ENCODE data around the gene C7orf33.
"Not testable (repeated sequence)": the region's sequence is repeated elsewhere in the genome, so short reads cannot be mapped to it uniquely, and the experiment has no call there.

C7orf33 gene, protein sequence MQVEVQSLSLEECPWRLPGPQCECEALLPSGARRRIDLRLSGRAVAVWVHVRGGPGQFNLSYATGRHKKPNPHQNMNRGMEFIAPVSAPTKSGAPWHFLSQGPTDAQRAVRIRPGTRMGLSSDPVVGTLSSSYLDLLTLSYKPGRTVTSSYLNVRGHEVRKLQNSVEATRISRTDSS

DNA sequence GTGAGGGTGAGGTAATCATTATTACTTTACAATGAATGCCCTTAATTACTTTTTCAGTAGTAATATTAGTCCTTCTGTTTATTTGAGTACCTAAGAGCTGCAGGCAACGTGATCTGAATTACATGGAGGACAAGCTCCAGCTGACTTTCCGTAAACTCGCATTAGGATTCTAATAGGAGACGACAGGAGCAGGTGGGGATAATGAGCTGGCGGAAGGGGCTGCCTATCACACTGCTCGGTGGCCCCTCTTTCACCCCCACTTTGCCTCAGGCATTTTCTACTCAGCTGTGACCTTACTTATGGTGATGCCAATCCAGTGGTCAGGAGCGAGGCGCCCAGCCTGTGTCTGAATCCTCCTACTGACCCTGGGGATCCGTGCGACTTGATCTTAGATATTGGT lies at the start of gene C7orf33:
TSS of gene C7orf33 (plus strand) at position 296 of the 400 bp plus-strand sequence. CDS start 160 bp downstream, outside the sequence.
- no peak for DNase-seq (ENCODE audit: low read depth in 2 of 2, low spot score in 1 of 2)

DNA sequence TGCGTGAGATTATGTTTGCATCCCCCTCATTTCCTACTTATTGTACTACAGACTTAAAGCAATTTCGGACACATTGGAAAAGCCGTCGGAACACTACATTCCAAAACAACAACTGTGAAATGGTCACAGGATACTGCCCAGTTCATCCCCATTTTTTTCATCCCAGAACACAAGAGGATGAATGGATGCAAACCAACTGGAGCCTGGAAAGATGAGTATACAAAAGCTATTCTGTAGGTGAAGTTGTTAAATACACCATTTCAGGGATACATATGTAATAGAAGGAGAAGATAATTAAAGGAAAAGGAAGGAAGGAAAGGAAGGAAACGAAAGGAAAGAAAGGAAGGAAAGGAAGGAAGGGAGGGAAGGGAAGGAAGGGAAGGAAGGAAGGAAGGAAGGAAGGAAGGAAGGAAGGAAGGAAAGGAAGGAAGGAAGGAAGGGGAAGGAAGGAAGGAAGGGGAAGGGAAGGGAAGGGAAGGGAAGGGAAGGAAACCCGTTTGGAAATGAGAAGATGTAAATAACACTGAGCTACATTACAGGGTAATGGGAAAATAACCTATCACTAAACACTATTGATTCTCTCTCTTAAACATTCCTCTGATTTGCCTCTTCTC lies 48.6 kb upstream of the C7orf33 start:
- DNase-seq (ENCODE audit: low read depth in 2 of 2, low spot score in 1 of 2), result no peak

DNA sequence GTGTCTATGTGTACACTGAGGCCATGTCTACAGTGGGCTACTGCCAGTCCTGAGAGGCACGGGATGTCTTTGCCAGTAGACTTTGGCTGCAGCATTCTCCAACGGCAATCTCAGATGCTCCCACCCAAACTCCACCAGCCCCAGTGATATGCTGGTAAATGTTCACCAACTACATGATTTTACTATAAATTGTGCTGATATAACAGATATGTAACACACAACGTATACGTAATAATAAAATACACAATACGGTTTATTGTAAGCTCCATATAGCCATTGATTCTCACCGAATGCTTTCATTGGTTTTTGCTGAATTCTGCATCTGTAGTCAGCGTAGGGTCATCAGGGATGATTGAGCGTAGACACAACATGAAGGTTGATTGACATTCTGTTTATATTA lies 47.3 kb upstream of the C7orf33 start:
- no peak for DNase-seq (ENCODE audit: low read depth in 2 of 2, low spot score in 1 of 2)

DNA sequence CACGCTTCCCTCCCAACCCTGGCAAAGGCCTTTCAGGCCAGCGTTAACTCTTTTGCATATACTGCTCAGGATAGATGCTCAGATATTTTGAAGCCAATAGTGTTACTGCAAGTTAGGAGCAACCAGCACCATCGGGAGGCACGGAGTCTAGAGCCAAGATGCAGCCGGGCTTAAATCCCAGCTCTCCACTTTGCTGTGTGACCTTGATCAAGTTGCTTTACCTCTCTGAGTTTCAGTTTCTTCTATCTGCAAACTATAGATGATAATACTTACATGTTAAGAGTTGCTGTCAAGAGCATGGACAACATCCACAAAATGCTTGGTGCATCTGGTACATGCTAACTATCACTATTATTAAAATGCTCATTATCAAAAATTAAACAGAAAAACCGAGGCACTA lies 45.4 kb upstream of the C7orf33 start:
- DNase-seq (ENCODE audit: low read depth in 2 of 2, low spot score in 1 of 2), result no peak

DNA sequence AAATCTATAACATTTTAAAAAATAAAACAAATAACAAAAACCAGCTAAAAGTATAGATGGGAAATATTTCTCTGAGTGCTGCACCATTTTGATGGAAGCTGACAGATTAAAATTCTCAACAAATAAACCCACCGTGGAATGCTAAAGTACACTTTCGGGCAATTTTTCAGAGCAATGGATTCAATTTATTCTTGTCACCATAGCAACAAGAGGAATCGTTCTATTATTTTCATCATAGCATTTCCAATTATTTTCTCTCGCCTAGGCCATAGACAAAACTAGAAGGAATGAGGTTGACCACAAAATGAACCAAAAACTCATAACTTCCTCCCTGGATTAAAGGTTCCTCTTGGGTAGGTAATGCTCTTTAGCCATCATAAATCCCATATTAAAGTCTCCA lies 44.6 kb upstream of the C7orf33 start:
- no peak for DNase-seq (ENCODE audit: low read depth in 2 of 2, low spot score in 1 of 2)

DNA sequence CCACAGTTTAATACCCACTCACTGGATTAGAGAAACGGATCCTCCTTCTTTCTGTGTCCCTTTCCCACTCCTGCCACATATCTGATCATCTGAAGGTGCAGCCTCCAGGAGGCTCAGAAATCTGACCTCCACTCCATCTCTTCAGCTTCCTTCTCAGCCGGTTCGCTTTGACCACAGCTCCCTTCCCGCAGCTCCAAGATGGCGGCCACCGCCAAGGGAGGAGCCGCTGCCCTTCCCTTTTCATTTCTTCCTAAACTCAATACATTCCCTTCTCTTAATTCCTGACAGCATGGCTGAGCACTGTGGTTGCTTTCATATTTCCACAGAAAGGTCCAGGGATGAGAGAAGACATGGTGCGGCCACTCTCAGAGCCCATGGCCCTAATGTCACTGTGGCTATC lies 43.7 kb upstream of the C7orf33 start:
- DNase-seq (ENCODE audit: low read depth in 2 of 2, low spot score in 1 of 2), result no peak

DNA sequence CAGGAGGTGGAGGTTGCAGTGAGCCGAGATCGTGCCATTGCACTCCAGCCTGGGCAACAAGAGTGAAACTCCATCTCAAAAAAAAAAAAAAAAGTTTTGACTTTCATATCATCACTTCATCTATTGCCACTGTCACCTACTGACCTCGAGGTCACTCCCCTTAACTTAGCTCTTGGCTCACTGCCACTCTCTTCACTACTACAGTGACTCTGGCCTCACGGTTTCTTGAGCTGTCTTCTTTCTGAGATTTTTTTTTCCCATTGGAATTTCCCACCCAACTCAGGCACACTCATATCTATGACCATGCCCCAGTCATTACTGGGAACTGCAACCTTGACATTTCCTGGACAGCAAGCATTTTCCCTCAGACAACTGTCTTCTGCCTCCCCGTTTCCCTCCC lies 42.6 kb upstream of the C7orf33 start:
- DNase-seq (ENCODE audit: low read depth in 2 of 2, low spot score in 1 of 2), result no peak

DNA sequence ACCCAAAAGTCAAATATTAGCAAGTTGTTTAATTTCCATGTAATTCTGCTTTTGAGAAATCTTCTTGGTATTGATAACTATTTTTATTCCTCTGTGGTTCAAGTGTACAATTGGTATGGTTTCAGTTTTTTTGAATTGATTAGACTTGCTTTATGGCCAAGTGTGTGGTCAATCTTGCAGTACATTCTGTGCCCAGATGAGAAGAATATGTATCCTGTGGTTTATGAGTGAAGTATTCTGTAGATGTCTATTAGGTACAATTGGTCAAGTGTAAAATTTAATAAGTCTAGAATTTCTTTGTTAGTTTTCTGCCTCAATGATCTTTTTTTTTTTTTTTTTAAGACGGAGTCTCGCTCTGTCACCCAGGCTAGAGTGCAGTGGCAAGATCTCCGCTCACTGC lies 36.6 kb upstream of the C7orf33 start:
- DNase-seq (ENCODE audit: low read depth in 2 of 2, low spot score in 1 of 2), result no peak

DNA sequence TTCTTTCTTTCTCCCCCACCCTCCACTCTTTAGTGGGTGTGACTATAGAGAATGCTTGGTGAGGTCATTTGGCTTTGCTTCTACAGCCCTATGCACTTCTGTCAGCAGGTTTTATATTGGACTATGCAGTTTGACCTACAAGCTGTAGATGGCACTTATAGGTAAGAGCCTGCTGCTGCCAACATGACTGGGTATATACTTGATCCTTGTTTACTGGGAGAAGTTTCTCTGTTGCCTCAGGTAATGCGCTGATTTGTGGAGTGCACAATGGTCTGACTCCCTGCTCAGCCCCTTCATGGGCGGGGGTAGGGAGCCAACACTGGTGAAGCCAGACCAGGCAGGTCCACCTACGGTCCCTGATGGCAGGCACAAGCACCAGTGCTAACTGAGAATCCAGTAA lies 33.7 kb upstream of the C7orf33 start:
- DNase-seq (ENCODE audit: low read depth in 2 of 2, low spot score in 1 of 2), result no peak

DNA sequence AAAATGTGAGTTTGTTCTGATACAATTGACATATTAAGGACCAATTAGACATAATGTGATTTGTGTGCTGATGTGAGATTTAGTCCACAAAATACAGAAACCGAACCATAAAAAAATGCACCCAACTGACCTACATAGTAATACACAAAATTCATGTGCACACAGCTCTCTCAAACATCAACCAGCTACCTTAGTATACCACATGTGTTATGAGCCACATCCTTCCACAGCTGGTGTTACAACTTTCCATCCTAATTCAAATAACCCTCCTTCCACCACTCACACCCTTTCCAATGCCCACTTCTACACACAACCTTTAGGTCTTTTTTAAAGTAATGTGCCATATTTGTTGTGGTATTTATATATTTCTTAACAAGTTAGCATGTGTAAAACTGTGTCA lies 31.7 kb upstream of the C7orf33 start:
- no peak for DNase-seq (ENCODE audit: low read depth in 2 of 2, low spot score in 1 of 2)

DNA sequence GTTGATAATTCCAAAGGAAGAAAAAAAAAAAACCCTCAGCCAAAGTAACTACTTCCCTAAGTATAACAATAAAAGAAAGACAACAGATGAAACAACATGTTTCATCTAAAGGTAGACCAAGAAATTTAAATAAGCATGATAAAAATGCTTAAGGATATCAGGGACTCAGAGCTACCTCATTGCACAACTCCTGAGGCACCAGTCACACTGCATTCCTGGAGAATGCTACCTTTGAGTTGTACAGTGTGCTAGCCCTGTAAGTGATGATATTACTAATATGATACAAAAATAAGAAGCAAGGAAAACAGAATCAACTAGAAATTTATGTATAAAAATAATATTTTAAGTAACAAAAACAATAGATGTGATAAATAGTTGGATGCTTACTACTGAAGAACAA lies 29.5 kb upstream of the C7orf33 start:
- DNase-seq (ENCODE audit: low read depth in 2 of 2, low spot score in 1 of 2), result no peak

DNA sequence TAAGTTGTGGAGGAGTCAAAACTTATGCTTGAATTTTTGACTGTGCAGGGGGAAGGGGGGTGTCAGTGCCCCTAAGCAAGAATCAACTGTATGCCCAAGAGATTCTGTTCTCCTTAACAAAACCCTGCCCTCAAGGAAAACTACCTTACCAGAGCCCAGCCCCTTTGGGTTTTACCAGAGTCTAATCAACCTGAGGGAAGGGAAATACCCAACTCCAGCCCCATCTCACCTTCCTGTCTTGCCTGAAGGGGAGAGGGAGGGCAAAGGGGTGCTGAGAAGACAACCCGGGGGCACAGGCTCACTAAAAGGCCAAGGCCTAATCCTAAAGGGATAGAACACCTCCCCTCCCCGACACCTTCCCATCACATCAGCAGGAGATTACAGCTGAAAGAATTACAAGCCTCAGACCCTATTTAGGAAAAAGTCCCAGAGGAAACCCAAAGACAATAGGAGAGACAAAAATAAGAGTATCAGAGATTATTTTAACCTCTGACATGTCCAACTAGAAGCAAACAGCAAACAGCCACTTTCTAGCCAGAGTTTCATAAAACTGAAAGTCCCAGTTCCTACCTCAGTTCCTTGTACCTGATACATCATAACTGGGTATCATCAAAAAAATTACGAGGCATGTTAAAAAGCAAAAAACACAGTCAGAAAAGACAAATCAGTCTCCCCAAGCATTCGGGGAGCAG lies 26.8 kb upstream of the C7orf33 start:
- DNase-seq (ENCODE audit: low read depth in 2 of 2, low spot score in 1 of 2), result no peak

DNA sequence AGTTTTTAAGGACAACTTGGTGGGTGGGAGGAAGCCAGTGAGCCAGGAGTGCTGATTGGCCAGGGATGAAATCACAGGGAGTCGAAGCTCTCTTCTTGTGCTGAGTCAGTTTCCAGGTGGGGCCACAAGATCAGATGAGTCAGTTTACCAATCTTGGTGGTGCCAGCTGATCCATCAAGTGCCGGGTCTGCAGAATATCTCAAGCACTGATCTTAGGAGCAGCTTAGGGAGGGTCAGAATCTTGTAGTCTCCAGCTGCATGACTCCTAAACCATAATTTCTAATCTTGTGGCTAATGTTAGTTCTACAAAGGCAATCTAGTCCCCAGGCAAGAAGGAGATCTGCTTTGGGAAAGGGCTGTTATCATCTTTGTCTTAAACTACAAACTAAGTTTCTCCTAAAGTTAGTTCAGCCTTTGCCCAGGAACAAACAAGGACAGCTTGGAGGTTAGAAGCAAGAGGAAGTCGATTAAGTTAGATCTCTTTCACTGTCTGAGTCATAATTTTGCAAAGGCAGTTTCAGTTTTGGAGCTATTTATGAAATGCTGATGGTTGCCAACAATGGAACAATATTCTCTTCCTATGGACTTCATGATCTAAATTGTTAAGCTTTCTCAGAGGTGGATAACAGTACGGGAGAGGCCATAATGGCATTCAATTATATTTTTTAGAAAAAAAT lies 26.2 kb upstream of the C7orf33 start:
- not testable (repeated sequence) for DNase-seq (ENCODE audit: low read depth in 2 of 2, low spot score in 1 of 2)

DNA sequence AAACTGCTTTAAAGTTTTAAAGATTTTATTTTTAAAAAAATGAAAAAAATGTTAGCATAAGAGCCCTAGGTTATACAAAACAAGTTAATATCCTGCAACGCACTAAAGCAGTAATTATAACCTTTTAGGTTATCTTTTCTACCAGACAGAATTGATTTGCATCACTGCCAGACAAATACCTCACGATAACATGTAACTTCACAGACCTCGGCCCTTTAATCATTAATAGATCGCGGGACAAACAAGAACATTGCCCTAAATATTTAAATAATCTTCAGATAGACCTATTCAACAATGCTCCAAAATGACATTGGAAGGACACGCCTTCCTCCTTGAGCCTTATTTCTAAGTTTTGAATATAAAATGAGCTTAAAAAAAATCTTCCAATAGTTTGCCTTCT lies 23.8 kb upstream of the C7orf33 start:
- DNase-seq (ENCODE audit: low read depth in 2 of 2, low spot score in 1 of 2), result no peak

DNA sequence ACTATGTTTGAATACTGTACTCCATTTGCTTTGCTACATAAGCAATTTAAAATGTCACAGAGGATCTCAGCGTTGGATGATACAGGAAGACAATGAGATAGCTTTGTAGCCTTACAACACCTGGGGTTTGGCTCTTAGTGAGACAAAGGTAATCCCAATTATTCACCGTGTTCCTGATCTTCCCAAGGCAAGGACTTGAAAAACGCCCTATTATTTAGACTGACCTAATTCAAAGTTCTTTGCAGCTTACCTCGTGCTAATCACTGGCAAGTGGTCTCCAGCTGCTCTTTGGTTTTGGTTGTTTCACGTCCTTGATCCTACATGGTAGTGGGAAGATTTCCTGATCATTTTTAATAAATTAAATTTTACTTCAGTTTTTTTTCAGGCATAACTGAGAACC lies 23.0 kb upstream of the C7orf33 start:
- no peak for DNase-seq (ENCODE audit: low read depth in 2 of 2, low spot score in 1 of 2)

DNA sequence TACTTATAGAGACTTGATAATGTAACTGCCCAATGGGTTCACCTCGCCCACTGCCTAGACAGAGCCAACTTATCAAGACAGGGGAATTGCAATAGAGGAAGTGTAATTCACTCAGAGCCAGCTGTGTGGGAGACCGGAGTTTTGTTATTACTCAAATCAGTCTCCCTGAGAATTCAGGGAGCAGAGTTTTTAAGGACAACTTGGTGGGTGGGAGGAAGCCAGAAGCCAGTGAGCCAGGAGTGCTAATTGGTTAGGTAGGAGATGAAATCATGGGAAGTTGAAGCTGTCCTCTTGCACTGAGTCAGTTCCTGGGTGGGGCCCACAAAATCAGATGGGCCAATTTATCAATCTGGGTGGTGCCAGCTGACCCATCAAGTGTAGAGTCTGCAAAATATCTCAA lies 20.1 kb upstream of the C7orf33 start:
- DNase-seq (ENCODE audit: low read depth in 2 of 2, low spot score in 1 of 2), result no peak

DNA sequence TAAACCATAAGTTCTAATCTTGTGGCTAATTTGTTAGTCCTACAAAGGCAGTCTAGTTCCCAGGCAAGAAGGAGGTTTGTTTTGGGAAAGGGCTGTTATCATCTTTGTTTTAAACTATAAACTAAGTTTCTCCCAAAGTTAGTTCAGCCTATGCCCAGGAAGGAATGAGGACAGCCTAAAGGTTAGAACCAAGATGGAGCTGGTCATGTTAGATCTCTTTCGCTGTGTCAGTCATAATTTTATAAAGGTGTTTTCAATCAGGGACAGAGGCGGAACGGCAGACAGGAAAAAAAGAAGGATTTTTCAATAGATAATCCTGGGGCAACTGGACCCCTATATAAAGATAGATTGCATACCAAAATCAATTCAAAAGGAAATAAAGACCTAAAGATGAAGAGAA lies 19.6 kb upstream of the C7orf33 start:
- not testable (repeated sequence) for DNase-seq (ENCODE audit: low read depth in 2 of 2, low spot score in 1 of 2)

DNA sequence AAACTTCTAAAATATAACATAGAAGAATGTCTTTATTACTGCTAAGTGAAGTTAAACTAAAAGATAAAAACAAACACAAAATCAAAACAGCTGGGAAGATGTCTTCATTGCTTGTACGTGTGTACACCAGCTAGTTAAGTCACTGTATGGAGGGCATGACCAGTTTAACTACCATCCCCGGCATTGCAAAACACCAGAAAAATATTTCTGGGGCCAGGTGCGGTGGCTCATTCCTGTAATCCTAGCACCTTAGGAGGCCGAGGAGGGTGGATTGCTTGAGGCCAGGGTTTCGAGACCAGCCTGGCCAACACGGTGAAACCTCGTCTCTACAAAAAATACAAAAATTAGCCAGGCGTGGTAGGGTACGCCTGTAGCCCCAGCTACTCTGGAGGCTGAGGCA lies 19.2 kb upstream of the C7orf33 start:
- DNase-seq (ENCODE audit: low read depth in 2 of 2, low spot score in 1 of 2), result no peak

DNA sequence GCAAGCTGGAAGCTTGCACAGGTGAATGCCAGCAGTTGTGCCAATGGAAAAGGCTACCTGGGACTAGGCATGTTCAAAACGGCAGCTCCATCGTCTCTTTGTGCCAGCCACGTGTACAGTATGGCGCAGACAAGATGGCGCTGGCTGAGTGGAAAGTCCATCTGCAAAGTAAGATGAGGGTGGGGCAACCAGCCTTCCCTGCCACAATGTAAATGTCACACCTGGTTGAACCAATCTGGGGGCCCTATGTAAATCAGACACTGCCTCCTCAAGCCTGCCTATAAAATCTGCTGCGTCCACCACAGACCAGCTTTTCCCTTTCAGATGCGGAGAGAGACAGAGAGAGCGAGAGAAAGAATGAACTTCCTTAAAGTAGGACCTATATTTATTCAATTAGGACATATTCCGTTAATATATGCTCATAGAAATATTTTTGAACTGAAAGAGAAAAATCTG lies 18.5 kb upstream of the C7orf33 start:
- DNase-seq (ENCODE audit: low read depth in 2 of 2, low spot score in 1 of 2), result no peak

DNA sequence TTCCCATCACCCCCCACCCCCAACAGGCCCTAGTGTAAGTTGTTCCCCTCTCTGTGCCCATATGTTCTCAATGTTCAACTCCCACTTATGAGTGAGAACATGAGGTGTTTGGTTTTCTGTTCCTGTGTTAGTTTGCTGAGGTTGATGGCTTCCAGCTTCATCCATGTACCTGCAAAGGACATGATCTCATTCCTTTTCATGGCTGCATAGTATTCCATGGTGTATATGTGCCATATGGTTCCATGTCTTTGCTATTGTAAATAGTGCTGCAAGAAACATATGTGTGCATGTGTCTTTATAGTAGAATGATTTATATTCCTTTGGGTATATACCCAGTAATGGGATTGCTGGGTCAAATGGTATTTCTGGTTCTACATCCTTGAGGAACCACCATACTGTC lies 17.0 kb upstream of the C7orf33 start:
- DNase-seq (ENCODE audit: low read depth in 2 of 2, low spot score in 1 of 2), result not testable (repeated sequence)

DNA sequence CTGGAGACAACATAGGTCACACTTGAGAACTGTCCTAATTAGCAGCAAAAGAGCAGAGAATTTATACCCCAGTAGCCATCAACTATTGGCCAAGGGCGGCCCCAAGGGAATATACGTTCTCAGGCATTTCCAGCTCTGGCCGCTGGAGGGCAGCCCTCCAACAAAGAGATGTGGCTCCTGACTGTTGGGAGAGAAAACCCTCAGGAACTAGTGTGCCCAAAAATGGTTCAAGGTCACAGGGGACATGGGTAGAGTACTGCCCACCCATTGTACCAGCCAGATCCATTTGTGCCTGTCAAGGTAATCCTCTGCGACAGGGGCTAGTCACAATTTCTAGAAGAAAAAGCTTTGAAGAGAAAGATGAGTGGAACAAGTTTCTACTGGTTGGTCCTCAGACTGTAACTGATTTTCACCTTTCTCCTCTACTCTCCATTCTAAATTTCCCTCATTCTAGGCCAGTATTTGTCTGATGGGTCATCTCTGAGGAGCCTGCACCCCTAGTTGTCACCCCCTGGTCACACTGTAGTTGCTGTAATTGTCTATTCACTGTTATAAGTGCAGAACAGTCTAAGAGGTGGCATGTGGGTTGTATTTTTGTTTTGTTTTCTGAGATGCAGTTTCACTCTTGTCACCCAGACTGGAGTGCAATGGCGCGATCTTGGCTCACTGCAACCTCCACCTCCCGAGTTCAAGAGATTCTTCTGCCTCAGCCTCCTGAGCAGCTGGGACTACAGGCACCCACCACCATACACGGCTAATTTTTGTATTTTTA lies 14.7 kb upstream of the C7orf33 start:
- DNase-seq (ENCODE audit: low read depth in 2 of 2, low spot score in 1 of 2), result peak; percentile 41 to 57
